Measurements from ENCODE around the gene SFSWAP. TPM values are rescaled to one million over a fixed set of nuclear protein-coding genes. Genes with fewer than 3 reads are reported as not detected.
A peak's percentile ranks its signal among the peaks of the same experiment; 100 is the strongest.
"Not testable (repeated sequence)": the region's sequence is repeated elsewhere in the genome, so short reads cannot be mapped to it uniquely, and the experiment has no call there.

Gene SFSWAP
- 37.4 TPM in 2 replicates for total RNA-seq (2014; rRNA removed; shearing (Covaris generic))

DNA sequence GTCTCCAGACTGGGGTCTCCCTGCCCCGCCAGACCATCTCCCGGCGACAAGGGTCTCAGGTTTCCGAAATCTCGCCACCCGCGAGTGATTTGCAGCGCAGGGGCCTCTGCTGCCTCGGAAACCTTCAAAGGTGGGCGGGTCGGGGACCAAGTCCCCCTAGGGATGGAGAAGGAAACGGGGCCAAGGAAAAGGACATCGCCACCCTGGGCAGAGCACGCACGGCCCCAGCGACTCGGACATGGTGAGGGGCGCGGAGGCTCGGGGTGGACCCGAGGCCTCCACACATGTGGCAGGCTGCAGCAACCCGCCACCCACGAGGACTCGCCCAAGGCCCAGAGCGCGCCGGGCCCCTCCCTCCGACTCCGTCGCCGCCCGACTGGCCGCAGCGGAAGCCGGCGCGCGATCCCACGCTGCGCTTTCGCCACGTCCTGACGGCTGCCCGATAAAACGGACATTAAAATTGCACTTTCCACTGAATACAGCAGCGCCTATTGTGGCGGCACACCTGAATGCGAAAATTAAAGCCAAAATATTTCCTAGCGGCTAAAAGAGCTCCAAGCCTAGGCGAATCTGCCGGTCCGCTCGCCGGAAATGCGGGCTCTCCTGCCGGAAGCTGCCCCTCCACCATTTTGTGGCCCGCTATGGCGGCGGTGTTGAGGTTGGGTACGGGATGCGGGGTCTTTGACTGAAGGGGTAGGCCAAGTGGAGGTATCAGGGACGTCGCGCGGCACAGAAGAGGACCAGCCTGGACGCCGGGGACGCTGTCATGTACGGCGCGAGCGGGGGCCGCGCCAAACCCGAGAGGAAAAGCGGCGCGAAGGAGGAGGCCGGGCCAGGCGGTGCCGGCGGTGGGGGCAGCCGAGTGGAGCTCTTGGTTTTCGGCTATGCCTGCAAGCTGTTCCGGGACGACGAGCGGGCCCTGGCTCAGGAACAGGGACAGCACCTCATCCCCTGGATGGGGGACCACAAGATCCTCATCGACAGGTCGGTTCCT, at the start of gene SFSWAP:
Gene SFSWAP (plus strand): TSS at position 627 of the 994 bp plus-strand sequence. CDS start 140 bp downstream, at position 767.
- peak; percentile 74 for DNase-seq (ENCODE audit: low spot score)

DNA sequence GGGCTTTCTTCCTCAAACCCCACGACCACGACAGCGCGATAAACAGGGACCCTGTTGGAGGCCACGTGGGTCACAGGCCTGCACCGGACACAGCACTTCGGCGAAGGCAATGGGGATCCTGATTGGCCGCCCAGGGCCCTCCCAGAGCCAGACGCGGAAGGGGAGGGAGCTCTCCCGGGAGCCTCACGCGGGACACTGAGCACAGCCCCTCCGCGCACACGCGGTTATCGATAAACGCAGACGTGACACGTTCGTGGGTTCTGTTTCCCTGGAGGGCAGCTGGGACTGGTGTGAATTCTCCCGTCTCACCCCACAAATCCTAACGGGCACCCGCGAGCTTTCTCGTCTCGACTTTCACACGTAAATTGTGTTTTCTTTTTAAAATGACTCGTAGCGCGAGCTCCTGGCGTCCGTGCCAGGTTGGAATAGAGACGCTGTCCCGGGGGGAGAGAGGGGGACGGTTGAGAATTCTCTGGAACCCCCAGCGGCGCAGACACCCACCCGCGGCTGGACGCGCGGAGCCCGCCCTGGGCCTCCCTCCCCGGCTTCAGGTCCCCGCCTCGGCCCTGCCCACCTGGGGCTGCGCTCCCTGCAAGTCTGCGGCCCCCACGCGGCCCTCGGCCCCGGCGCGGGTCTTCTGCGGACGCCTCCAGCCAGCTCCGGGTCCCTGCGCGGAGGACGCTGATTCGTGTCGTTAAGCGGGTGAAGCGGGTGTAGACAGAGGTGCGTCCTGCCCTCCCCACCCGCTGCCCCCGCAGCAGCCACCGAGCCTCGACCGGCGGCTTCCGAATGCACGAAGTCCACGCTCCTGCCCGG, 49.5 kb upstream of the SFSWAP start:
- not testable (repeated sequence) for DNase-seq (ENCODE audit: low spot score)

DNA sequence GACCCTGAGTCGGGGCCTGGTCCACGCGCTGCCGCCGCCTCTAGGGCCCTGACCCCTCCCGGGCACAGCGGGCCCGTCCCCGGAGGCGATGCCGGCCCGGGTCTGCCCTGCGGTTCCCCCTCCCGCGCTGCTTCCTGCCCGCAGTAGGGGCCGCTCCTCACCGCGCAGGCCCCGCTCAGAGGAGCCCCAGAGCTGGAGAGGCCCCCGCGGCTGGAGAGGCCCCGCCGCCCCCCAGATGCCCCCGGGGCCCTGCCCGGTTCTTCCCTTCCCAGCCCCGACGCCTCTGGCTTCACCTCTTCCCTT, 49.0 kb upstream of the SFSWAP start:
- DNase-seq (ENCODE audit: low spot score), result not testable (repeated sequence)

DNA sequence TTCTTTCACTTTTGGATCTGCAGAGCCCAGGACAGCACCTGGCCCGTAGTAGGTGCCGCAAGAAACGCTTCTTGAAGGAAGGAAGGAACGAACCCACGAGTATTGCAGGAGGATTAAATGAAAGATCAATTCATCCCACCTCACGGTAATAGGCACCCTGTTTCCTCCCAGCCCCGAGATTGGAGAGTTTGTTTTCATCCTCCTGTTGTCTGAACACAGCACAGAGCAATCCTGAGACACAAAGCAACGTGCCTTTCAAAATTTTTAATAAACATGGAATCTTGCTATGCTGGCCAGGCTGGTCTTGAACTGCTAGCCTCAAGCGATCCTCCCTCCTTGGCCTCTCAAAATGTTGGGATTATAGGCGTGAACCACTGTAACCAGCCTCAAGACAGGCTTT, 48.5 kb upstream of the SFSWAP start:
- DNase-seq (ENCODE audit: low spot score), result not testable (repeated sequence)

DNA sequence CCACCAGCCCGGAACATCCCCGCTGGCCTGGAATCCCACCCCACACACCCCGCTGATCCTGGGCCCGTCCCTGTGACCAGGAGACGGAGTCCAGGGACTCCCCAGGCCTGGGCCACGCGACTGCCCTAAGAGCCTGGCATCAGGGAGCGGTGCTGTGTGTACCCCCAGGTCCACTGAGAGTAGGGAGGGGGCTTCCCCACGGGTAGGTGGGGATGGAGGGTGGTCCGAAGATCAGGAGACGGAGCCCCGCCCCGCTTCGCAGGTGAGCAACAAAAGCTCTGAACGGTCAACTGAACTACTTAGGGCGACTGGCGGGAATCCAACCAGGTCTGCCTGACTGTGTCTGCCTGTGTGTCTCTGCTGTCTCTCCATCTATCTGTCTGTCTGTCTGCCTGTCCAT, 45.2 kb upstream of the SFSWAP start:
- DNase-seq (ENCODE audit: low spot score), result not testable (repeated sequence)

DNA sequence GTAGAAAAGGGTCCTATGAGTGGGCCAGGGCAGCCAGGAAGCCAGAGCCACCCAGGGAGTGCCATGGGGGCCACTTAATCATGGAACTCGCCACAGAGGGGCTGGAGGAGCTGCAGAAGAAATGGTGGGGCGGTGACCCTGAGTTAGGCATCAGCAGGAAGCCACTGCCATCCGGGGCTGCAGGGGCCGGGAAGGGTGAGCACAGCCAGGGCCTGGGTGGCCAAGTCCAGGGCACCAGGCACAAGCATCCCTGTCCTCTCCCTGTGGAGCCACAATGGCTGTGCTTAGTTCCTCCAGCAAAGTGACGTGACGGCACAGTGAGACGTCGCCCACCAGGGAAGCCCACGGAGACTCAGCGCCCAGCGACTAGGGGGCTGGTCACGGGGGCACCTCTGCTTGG, 44.4 kb upstream of the SFSWAP start:
- not testable (repeated sequence) for DNase-seq (ENCODE audit: low spot score)

DNA sequence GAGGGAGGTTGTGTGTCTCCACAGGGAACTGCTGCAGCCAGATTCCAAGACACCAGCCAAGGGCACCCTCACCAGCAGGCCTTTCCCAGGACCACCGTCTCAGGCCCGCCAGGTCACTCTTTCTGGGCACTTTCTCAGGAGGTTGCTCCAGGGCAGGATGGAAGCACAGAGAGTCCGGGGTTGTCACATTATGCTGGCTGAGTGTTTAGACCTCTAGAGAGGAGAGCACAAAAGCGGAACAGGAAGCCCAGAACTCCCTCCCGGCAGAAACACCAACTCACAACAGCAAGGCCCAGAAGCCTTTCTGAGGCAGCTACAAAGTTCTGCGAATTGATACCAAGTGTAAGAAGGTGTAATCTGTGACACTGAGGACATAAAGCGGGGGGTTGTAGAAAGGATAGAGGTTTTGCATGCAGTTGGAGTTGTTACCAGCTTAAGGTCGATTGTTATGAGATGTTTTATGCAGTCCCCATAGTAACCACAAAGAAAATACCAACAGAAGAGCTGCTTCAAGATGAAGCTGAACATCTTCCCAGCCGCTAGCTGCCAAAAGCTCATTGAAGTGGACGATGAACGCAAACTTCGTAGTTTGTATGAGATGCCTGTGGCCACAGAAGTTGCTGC, 43.8 kb upstream of the SFSWAP start:
- DNase-seq (ENCODE audit: low spot score), result not testable (repeated sequence)

DNA sequence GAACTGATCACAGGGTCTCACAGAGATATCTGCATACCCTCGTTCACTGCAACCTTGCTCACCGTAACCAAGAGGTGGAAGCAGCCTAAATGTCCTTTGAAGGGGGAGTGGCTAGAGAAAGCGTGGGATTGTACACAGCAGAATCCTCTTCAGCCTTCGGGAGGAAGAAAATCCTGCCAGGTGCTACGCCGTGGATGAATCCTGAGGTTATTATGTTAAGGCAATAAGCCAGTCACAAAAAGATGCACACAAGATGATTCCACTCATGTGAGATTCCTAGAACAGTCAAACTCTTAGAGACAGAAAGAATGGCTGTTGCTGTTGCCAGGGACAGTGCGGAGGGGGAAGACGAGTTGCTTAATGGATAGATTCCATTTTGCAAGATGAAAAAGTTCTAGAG, 39.6 kb upstream of the SFSWAP start:
- DNase-seq (ENCODE audit: low spot score), result peak; percentile 5

DNA sequence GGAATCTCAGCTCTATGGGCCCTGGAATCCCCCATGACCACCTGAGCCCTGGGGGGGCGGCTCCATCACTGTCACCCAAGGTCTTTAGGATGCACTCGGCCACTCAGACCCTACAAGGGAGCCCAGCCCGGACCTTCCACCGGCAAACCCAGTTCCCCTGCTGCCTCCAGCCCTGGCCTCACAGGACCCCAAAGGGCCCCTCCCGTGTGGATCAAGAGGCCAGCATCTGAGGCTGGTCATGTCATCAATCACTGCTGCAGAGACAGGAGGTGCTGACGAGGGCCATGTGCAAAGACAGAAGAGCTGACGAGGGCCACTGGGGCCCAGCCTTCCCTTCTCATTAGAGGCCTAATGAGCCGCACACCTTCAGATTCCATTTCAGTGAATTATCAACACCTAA, 39.0 kb upstream of the SFSWAP start:
- DNase-seq (ENCODE audit: low spot score), result no peak

DNA sequence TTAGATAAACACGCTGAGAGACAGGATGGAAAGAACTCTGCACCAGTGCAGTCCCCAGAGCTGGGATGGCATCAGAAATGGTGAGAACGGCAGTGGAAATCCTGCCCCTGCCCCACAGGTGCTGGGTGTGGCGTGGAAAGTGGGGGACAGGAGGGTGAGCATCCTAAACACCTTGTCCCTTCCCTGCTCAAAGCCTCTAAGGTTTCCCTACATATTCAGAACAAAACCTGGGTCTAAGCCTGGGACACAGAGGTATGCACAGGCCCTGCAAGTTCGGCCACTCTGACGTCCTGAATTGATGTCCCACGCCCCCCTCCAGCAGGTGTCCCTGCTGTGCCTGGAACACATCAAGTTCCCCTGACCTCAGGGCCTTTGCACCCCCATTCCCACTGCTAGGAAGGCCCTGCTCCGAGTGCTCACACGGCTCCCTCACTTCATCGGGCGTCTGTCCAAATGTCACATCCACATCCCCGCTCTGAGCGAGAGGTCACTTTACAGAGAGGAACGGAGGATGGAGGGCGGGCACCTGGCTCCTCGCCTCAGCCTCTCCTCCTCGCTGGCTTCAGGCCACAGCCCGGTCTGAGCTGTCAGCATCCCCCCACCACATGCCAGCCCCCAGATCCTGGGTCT, 38.5 kb upstream of the SFSWAP start:
- DNase-seq (ENCODE audit: low spot score), result no peak

DNA sequence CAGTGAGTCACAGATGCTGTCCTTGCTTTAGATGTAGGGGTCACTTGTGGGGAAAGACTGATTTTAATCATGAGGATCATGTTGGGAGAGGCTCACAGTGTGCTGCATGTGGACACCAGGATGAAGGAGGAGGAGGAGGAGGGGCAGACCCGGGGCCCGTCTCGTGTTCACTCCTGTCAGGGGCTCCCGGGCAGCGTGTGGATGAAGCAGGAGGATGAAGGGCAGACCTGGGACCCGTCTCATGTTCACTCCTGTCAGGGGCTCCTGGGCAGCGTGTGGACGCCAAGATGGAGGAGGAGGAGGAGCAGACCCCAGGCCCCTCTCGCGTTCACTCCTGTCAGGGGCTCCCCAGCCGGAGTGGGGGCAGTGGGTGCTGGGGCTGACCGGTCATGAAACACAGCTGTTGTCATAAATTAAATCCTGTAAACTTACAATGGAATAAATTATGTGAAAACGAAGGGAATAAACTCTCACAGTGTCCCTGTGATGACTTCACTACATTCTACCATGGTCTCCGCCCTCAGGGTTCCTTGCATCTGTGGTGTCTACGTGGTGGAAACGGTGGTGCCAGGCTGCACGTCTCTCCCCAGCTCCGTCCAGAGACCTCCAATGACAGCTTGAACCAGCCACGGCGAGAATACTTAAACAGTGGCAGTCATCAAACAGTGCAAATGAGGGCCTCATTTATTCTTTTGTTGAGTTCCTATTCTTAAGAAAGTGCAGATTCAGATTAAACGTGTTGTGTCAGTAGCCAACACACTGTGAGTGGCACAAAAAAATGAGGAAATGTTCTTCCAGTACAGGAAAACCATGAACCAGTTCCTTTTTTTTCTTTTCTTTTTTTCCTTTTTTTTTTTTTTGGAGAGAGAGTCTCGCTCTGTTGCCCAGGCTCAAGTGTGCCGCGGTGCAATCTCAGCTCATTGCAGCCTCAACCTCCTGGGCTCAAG, 37.7 kb upstream of the SFSWAP start:
- no peak for DNase-seq (ENCODE audit: low spot score)

DNA sequence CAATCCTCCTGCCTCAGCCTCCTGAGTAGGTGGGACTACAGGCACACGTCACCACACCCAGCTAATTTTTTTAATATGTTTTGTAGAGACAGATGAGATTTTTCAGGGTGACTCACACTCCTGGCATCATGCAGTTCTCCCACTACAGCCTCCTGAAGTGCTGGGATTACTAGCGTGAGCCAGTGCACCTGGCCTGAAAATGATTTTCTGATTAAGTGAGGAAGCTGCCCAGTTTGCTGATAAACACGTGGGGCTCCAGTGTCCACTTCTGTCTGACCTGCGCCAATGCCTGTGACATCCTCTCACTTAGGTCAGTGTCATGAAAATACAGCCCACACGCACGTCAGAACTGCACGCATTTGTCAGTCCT, 37.0 kb upstream of the SFSWAP start:
- no peak for DNase-seq (ENCODE audit: low spot score)

DNA sequence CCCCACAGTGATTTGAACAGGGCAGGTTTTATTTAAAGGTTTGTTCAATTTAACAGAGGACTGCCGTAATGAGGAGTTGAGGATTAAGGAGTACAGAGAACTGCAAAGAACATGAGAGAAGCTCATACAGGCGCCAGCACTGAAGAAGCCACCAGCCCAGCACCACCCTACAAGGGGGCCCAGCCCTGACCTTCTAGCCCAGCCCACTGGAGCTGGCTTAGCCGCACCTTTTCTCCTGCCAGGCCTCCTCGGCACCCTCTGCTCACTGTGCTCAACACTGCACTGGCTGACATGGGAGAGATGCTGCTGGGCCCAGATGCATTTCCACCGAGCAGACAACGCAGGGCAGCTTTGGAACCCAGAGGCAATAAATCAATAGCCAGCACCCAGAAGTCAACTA, 36.5 kb upstream of the SFSWAP start:
- no peak for DNase-seq (ENCODE audit: low spot score)

DNA sequence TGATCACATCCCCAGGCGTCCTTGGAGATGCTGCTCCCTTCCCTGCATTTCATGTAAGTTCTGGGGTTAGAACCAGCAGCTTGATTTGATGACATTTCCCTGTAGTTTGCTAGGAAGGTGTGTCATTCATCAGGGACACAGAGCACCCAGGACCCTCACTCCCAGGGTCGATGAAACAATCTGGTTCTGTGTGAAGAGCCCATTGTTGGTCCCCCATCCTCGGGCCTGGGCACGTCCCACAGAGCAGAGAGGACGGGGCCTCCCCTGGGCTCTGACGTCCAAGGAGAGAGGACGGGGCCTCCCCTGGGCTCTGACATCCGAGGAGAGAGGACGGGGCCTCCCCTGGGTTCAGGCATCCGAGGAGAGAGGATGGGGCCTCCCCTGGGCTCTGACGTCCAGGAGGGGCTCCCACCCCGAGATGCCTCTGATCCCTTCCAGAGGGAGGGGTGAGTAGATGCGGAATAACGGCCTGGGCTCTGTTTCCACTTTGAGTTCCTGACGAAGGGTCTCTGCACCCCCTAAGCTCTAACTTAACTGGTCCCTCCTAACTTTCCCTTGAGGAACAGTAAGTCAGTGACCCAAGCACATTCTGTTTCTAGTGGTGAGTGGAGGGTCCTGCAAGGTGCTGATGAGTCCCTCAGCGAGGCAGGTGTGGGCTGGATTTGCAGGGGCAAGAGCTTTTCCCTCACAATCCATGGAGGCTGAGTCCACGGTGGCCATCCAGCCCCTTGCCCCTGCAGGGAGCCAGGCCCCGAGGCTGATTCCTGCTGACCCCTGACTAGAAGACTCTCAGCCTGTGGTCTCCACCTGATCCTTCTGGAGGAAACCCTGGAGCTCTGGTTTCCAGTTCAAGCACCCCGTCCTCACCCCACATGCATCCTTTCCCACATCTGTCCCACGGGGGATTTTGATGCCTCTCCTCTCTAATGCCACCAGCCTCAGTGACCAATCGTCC, 35.5 kb upstream of the SFSWAP start:
- DNase-seq (ENCODE audit: low spot score), result no peak

DNA sequence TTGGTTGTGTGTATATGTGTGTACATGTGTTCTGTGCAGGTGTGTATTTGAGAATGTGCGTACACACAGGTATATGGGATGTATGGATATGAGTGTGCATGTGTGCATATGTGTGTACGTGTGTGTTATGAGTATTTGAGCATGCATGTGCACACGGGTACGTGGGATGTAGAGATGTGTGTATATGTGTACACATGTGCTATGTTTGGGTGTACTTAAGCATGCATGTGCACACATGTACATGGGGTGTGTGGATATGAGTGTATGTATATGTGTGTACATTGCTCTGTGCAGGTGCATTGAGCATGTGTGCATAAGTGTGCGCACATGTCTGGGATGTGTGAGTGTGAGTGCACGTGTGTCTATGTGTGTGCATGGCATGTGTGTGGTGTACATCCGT, 34.3 kb upstream of the SFSWAP start:
- no peak for DNase-seq (ENCODE audit: low spot score)

DNA sequence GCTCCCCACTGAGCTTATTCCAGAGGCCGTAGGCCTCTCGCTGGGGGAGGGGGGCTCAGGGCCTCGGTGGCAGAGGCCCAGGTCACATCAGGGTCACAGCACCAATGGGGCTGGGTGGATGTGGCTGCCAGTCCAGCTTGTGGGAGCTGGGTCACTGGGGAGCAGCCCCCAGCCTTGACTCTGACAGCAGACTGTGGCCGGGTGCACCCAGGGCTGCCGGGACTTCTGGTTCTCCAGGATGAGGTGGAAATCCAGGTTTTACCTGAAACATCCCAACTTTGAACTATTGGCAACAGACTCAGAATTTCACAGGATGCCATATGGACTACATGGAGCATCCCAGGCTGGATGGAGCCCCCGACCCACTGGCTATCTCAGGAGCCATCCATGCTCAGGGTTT, 33.8 kb upstream of the SFSWAP start:
- not testable (repeated sequence) for DNase-seq (ENCODE audit: low spot score)

DNA sequence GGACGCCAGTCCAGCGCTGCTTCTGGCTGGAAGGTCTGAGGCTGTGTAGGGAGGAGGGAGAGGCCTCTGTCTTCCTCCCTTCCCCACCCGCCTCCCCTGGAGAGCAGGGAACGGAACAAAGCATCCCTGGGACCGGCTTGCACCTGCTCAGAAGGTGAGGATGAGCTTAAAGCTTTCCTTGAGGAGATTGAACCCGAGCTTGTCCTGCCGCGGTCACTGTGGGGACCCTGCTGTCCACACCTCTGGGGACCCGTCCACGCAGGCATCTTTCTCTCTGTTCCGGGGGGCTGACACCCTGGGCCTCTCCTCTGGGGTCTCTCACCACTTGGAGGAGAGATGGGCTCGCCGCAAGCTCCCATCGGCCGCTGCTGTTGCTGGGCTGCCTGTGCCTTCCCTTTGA, 33.2 kb upstream of the SFSWAP start:
- DNase-seq (ENCODE audit: low spot score), result no peak

DNA sequence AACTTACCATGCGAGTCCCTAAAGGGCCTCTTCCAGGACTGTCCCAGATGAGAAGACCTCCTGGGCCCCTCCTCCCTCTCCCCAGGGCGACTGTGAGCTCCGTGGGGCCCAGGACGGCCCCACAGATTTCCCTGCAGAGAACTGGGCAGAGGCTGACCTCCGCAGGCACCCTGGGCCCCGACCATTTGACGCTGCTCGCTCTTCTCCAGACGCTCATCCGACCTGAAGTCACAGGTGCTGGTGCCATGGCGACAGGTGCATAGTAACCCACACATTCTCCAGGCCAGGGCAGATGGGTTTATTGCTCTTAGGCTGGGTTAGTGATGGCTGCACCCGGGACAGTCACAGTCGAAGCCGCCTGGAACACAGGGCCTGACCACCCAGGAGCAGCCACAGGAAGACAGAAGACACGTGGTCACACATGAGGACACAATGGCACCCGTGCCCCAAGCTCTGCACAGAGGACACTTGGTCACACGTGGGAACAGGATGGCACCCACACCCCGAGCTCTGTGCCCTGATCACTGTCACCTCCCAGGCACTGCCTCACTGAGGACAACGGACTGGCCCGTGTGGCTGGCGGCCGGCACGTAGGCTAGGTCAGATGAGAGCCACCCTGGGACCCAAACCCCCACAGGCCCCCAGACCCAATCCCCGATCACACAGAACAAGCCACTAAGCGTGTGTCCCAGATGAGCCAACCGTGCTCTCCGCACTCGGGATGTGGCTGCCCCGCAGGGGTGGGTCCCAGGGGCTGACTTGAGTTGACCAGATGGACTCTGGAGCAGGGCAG, 32.3 kb upstream of the SFSWAP start:
- DNase-seq (ENCODE audit: low spot score), result not testable (repeated sequence)

Measured in HT-29 (cell line).